NCI-H1694 treated with DMSO at 0.1 percent for 48 hours (cell line): ENCODE data around the gene HOXA5.

Experiments used
- DNase-seq: peaks from one replicate; lab custom pipeline; 2025; lab: John Stamatoyannopoulos, UW

The HOXA5 gene

GRCh38 chr7:27118580-27118979 is 24.9 kb downstream of the HOXA5 start:
- no peak for DNase-seq

- no peak for DNase-seq
These were observed 25.5 kb downstream of the HOXA5 start for GRCh38 chr7:27117887-27118491.

- DNase-seq, result no peak
These were observed 26.3 kb downstream of the HOXA5 start for GRCh38 chr7:27116962-27117886.

- DNase-seq, result no peak
These were observed 27.2 kb downstream of the HOXA5 start for GRCh38 chr7:27116031-27116961.

- no peak for DNase-seq
These were observed 28.1 kb downstream of the HOXA5 start for GRCh38 chr7:27115221-27116026.

GRCh38 chr7:27114881-27115220 is 28.6 kb downstream of the HOXA5 start:
- no peak for DNase-seq

GRCh38 chr7:27113991-27114769 is 29.3 kb downstream of the HOXA5 start:
- DNase-seq, result no peak

- DNase-seq, result no peak
These were observed 30.2 kb downstream of the HOXA5 start for GRCh38 chr7:27112955-27113949.

GRCh38 chr7:27112361-27112760 is 31.1 kb downstream of the HOXA5 start:
- no peak for DNase-seq

- DNase-seq, result no peak
These were observed 31.7 kb downstream of the HOXA5 start for GRCh38 chr7:27111751-27112277.

- no peak for DNase-seq
These were observed 32.3 kb downstream of the HOXA5 start for GRCh38 chr7:27111042-27111750.

- no peak for DNase-seq
These were observed 33.1 kb downstream of the HOXA5 start for GRCh38 chr7:27110186-27111031.

GRCh38 chr7:27109466-27110185 is 33.9 kb downstream of the HOXA5 start:
- no peak for DNase-seq

GRCh38 chr7:27108390-27109127 is 34.9 kb downstream of the HOXA5 start:
- DNase-seq, result no peak

GRCh38 chr7:27107391-27108381 is 35.8 kb downstream of the HOXA5 start:
- DNase-seq, result no peak
